Prostate gland (tissue), 2 donors: ENCODE results near the gene LUZP1. TPM values are rescaled to one million over a fixed set of nuclear protein-coding genes. Genes with fewer than 3 reads are reported as not detected.

Experiments
- DNase-seq: peaks from one replicate; pipeline ENCODE4 v3.0.0-alpha.2; 2019; ENCODE audit warnings: low spot score
- H3K27ac ChIP-seq, 2 donors: fragments of 200-600 bp; sonication (generic); 2 replicates each; pipeline ENCODE4 v1.5.1; 2017 to 2019
- H3K27me3 ChIP-seq: fragments of 200-600 bp; sonication (generic); replicated peaks from 2 replicates; pipeline ENCODE4 v1.5.1; 2019; ENCODE audit not compliant: insufficient read depth
- H3K36me3 ChIP-seq, 2 donors: fragments of 200-600 bp; sonication (generic); 1 replicate in 1 of 2; 2 replicates in 1 of 2; pipeline versions ENCODE4 v1.5.1 to v1.8.1; 2017 to 2019
- H3K4me1 ChIP-seq: fragments of 200-600 bp; sonication (generic); replicated peaks from 2 replicates; pipeline ENCODE4 v1.5.1; 2019
- H3K4me3 ChIP-seq, 2 donors: fragments of 200-600 bp; sonication (generic); 2 replicates each; pipeline ENCODE4 v1.5.1; 2017 to 2019
- H3K9me3 ChIP-seq: fragments of 200-600 bp; sonication (generic); 2 replicates; pipeline ENCODE4 v1.5.1; 2017
- POLR2A ChIP-seq: fragments of 450-650 bp; IDR thresholded peaks from one replicate; pipeline ENCODE4 v1.6.1; 2016; ENCODE audit warnings: antibody characterized with exemption, mild to moderate bottlenecking
- POLR2AphosphoS5 ChIP-seq: sonication (generic); formaldehyde crosslinking; IDR thresholded peaks from one replicate; pipeline ENCODE4 v1.6.1; 2017; ENCODE audit warnings: antibody characterized with exemption
- WGBS: methylation state at CpG from one replicate; pipeline ENCODE4 v1.1.5; 2018; 5-methylcytosine and 5-hydroxymethylcytosine counted together
- intact Hi-C: fragments of 100-400 bp; cut with DNase I; formaldehyde crosslinking; loops from one replicate; pipeline ENCODE4 v1.14.2; 2022
- microRNA-seq: library from miRNA; unstranded; fragments of <30 nt; microRNA quantifications from one replicate; pipeline ENCODE4, GENCODE V29; 2016
- small RNA-seq, 2 donors: library from RNA; depleted of rRNA; stranded (forward); fragments of <200 nt; gene quantifications; one replicate each; pipeline ENCODE3, GENCODE V24; 2016
- total RNA-seq, 2 donors: library from RNA; depleted of rRNA; stranded (reverse); fragments of >200 nt; gene quantifications; one replicate each; pipeline ENCODE4 v1.1.0, GENCODE V29; 2016
- TF ChIP-seq, protein P1 (sequence below), 4 experiments: fragments of 200-600 bp in 2 of 4; fragments of 450-650 bp in 2 of 4; sonication (generic) in 2 of 4; IDR thresholded peaks; 1 replicate in 3 of 4; 2 replicates in 1 of 4; pipeline ENCODE4 v1.5.1; 2016 to 2019; ENCODE audit warnings: antibody characterized with exemption in 4 of 4, mild to moderate bottlenecking in 2 of 4, moderate library complexity in 2 of 4

The LUZP1 gene
- total RNA-seq, 2 donors from 2014 or later = 16.9 to 17.5 TPM

DNA sequence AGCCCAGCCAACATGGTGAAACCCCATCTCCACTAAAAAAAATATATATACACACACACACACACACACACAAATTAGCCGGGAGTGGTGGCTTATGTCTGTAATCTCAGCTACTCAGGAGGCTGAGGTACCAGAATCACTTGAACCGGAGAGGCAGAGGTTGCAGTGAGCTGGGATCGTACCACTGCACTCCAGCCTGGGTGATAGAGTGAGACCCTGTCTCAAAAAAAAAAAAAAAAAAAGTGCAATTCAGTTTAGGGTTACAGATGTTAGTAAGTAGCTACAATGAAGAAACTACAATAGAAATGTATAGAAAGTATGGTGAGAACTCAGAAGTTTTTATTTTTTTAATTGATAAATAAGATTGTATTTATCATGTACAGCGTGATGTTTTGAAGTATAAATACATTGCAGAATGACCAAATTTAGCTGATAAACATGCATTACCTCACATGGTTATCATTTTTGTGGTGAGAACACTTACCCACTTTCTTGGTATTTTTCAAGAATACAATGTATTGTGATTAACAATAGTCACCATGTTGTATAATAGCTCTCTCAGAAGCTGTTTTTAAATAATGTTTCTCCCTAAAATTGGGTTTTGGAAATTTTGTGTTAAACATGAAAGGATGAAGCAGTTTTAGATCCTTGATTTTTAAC is 131.4 kb downstream of the LUZP1 start:
- Histone ChIP-seq H3K27ac (no peak overlapping the region), H3K4me3 (no peak overlapping the region), H3K36me3 (no peaks in the 10 kb centered on the region), H3K4me1 (no peaks in the 10 kb centered on the region), H3K9me3 (no peaks in the 10 kb centered on the region), H3K27me3 (no peaks in the 10 kb centered on the region)
- TF ChIP-seq POLR2A = no peak
- TF ChIP-seq POLR2AphosphoS5 = no peak
- TF ChIP-seq, protein P1, sequence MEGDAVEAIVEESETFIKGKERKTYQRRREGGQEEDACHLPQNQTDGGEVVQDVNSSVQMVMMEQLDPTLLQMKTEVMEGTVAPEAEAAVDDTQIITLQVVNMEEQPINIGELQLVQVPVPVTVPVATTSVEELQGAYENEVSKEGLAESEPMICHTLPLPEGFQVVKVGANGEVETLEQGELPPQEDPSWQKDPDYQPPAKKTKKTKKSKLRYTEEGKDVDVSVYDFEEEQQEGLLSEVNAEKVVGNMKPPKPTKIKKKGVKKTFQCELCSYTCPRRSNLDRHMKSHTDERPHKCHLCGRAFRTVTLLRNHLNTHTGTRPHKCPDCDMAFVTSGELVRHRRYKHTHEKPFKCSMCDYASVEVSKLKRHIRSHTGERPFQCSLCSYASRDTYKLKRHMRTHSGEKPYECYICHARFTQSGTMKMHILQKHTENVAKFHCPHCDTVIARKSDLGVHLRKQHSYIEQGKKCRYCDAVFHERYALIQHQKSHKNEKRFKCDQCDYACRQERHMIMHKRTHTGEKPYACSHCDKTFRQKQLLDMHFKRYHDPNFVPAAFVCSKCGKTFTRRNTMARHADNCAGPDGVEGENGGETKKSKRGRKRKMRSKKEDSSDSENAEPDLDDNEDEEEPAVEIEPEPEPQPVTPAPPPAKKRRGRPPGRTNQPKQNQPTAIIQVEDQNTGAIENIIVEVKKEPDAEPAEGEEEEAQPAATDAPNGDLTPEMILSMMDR (IDR thresholded peaks at IDR 0.05) = no peak
- DNase-seq = no peak
- WGBS = 97% methylated on average over 4 of the region's 4 CpGs
- intact Hi-C loops = no loop called here

DNA sequence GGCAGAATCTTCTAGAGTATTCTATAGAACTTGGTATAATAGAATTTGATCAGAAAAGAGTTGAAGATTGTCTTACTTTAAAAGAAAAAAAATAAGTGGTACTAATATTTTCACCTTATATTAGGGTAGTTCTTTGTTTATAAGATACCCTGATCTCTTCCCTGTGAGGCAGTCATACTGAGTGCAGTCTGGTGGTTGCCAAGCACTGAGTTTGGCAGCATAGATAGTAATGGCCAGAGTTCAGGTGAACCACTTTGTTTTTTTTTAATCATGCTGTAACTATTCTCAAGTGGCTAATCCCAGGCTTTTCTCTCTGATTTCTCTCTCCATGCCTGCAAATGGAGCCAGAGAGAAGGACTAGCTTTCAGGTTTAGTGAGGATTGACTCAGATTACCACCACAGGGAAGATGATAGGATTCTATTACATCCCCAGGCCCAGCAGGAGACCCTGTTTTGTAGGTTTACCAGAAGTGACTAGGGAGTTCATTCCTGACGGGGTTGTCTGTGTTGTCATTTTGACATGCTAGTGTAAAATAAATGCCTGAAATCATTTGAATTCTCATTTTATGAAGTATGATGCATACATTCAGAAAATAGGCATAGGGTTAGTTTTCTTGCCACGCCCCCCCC is 132.7 kb downstream of the LUZP1 start:
- Histone ChIP-seq H3K27me3 (no peaks in the 10 kb centered on the region), H3K4me3 (no peak overlapping the region), H3K9me3 (no peaks in the 10 kb centered on the region), H3K36me3 (no peaks in the 10 kb centered on the region), H3K27ac (no peak overlapping the region), H3K4me1 (no peaks in the 10 kb centered on the region)
- no peak for DNase-seq
- 77% methylated on average over 2 of the region's 2 CpGs for WGBS
- intact Hi-C loops = no loop called here
- TF ChIP-seq POLR2A (no peak), POLR2AphosphoS5 (no peak)
- TF ChIP-seq, protein P1 (IDR thresholded peaks at IDR 0.05) = no peak

Small RNA genes lying within 50 kb of the gene (microRNA-seq; reads per million reads assigned to microRNA genes)
- gene MIR3115 (0.67 reads per million), gene MIR4419A (not detected)

Small RNA genes lying within 50 kb of the gene (small RNA-seq; reads per million reads assigned to genes)
- gene MIR3115 (0 reads per million in 2 donors), gene MIR4419A (0 reads per million in 2 donors), gene RNU6-135P (0 reads per million in 2 donors), gene RNU6-514P (0 reads per million in 2 donors)

Other genes starting within 250 kb of the LUZP1 start
- not detected for gene LACTBL1, start 196.0 kb downstream of the LUZP1 start, total RNA-seq
- gene TEX46, start 153.0 kb downstream of the LUZP1 start, total RNA-seq = not detected
- 10 to 100 TPM; 75.1 to 94.5 TPM for gene KDM1A, start 149.4 kb downstream of the LUZP1 start, total RNA-seq
- under 1 TPM; 0.09 to 0.28 TPM for gene HTR1D, start 48.6 kb upstream of the LUZP1 start, total RNA-seq
- 10 to 100 TPM; 85.8 to 88.1 TPM for gene HNRNPR, start 175.4 kb upstream of the LUZP1 start, total RNA-seq
- 10 to 100 TPM; 25.3 to 29.5 TPM for gene ZNF436, start 201.0 kb upstream of the LUZP1 start, total RNA-seq